Measurements from ENCODE around the gene GPR153.

The GPR153 gene

GRCh38 chr1:6198646-6199297 lies 62.1 kb downstream of the GPR153 start:
- DNase-seq = peak; percentile 31

GRCh38 chr1:6197746-6198427 lies 63.0 kb downstream of the GPR153 start:
- no peak for DNase-seq
